ENCODE results near the gene PPARD.
"Not testable (repeated sequence)": the region's sequence is repeated elsewhere in the genome, so short reads cannot be mapped to it uniquely, and the experiment has no call there.

Gene PPARD

DNA sequence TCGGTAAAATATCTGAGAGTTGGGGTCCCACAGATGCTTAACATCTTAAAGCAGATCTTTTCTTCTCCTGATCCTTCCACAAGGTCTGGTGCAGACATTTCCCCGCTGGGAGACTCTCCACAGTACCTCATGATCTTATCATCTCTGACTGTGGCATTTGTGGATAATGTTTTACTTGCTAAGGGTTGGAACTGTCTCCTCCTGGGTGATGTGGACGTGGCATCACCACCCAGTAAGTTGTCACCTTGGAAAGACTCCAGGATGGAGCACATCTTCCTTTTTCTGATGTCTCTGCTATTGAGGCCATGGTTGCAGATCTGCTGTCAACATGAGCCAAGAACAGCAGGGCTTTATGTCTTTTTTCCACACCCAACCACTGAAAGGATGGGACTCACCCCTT, 67.8 kb downstream of the PPARD start:
- no peak for DNase-seq (ENCODE audit: low read depth)

GRCh38 chr6:35411066-35411465, 68.7 kb downstream of the PPARD start:
- DNase-seq (ENCODE audit: low read depth): no peak

DNA sequence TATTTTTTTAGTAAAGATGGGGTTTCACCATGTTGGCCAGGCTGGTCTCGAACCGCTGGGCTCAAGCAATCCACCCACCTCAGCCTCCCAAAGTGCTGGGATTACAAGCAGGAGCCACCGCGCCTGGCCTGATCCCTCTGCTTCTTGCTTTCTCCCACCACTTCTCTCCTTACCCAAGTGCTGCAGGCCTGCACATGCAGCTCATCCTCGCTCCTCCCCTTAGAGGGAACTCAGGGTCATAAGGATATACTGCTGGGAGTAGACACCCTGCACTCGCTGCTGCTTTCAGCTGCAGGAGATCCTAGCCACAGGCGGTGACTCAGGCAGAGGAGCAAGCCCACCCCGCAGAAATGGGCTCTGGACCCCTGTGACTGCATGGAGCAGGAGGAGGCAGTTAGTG, 69.7 kb downstream of the PPARD start:
- no peak for DNase-seq (ENCODE audit: low read depth)

DNA sequence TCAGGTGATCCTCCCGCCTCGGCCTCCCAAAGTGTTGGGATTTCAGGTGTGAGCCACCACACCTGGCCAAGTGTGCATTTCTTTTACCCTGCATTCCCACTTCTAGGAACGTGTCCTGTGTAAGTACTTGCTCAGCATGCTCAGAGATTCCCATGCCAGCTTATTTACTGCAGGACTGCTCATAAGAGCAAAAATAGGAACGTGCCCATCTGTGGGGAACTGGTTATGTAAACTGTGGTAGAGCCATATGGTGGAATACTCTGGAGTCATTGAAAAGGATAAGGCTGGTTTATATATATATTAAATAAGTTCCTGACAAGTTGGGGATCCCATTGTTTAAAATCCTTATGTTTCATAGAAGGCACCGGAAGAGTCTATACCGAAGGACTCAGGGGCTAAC, 71.6 kb downstream of the PPARD start:
- no peak for DNase-seq (ENCODE audit: low read depth)

DNA sequence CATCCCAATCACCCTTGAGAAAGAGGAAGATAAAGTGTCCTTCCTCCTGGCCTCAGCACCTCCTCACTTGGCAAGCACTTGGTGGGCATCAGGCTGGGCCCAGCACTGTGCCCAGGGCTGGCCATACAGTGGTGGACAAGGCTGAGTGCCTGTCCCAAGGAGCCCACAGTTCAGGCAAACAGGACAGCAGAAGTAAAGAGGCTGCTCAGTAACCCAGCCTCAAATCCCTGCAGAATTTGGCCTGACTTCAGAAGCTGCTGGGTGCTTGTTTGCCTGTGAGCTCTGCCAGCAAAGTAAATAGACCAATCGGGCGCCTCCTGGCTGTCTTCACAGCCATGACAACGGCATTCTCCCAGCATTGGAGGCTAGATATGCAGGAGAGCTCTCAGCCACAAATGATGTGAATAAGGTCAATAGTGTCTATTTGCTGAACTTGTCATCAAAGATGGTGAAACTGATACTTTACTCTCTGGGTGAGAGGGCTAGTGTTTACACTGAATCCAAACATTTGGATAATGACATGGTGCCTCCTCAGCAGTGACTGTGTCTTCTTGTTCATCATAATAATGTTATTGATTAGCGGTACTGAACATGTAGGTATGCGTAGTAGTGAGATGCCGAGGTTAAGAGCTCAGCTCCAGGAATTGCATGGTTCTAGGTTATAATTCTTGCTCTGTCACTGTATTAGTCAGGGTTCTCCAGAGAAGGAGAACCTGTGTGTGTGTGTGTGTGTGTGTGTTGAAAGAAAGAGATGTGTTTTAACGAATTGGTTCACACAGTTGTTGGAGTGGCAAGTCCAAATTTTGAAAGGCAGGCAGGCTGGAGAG, 72.9 kb downstream of the PPARD start:
- no peak for DNase-seq (ENCODE audit: low read depth)

- no peak for DNase-seq (ENCODE audit: low read depth)
Measured at GRCh38 chr6:35417979-35418661, 75.8 kb downstream of the PPARD start.

- no peak for DNase-seq (ENCODE audit: low read depth)
Measured at GRCh38 chr6:35419417-35419816, 77.1 kb downstream of the PPARD start.

DNA sequence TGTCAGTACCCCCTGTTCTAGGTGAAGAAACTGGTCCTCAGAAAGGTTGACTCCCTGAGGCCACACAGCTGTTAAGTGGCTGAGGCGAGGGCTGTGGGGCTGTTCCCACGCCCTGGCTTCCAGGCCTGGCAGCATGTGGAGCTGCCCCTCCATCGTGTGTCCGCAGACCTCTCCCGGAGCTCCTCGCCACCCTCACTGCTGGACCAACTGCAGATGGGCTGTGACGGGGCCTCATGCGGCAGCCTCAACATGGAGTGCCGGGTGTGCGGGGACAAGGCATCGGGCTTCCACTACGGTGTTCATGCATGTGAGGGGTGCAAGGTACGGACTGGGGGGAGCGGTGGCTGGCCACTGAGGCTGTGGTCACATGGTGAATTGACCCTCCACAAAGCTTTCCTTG, 77.6 kb downstream of the PPARD start:
- no peak for DNase-seq (ENCODE audit: low read depth)

DNA sequence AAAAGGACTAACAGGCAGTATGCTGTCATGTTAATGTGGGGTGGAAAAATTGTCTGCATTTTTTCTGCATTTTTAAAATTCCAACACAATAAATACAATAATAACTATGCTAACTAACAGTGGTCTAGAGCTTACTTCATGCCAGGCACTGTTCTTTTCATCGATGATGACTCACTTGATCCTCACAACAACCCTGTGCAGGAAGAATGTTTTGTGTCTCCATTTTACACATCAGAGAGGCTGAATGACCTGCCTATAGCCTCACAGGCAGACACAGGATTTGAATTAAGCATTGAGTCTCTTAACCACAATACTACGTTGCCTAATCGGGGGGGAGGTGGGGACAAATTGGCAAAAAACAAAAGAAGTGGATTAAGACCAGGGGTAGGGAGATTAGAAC, 82.9 kb downstream of the PPARD start:
- no peak for DNase-seq (ENCODE audit: low read depth)

DNA sequence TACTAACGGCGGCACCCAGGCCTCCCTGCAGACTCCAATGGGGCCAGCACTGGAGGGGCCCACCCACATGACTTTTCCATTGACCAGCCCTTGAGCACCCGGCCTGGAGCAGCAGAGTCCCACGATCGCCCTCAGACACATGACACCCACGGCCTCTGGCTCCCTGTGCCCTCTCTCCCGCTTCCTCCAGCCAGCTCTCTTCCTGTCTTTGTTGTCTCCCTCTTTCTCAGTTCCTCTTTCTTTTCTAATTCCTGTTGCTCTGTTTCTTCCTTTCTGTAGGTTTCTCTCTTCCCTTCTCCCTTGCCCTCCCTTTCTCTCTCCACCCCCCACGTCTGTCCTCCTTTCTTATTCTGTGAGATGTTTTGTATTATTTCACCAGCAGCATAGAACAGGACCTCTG, 83.7 kb downstream of the PPARD start:
- DNase-seq (ENCODE audit: low read depth): no peak

- DNase-seq (ENCODE audit: low read depth): no peak
Measured at GRCh38 chr6:35427435-35427834, 85.1 kb downstream of the PPARD start.

DNA sequence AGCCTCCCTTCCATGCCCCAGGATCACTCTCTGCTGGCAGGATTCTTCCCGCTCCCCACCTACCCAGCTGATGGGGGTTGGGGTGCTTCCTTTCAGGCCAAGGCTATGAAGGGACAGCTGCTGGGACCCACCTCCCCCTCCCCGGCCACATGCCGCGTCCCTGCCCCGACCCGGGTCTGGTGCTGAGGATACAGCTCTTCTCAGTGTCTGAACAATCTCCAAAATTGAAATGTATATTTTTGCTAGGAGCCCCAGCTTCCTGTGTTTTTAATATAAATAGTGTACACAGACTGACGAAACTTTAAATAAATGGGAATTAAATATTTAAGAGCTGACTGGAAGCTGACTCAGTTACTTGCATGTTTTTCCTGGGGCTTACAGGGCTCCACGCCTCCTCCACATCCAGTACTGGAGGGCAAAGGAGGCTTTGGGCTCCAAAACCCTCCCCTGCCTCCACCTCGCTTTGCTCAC, 85.5 kb downstream of the PPARD start:
- DNase-seq (ENCODE audit: low read depth): no peak

- no peak for DNase-seq (ENCODE audit: low read depth)
Measured at GRCh38 chr6:35428421-35429149, 86.2 kb downstream of the PPARD start.

DNA sequence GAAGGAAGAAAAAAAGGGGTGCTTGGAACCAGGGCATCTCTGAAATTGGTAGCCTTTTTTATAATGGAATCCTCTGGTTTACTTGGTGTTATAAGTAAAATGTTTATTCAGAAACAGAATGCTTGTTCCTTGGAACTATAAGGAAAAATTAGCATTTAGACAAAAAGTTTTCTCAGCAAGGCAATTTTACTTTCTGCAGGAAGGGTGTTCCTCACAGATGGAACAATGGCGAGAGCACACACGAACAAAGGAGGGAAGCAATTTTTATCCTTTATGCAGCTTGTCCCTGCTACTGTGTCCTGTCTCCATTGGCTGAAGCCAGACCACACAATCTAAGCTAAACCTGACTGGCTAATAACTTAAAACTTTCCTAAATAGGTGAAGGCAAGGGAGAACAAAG, 87.1 kb downstream of the PPARD start:
- DNase-seq (ENCODE audit: low read depth): no peak

DNA sequence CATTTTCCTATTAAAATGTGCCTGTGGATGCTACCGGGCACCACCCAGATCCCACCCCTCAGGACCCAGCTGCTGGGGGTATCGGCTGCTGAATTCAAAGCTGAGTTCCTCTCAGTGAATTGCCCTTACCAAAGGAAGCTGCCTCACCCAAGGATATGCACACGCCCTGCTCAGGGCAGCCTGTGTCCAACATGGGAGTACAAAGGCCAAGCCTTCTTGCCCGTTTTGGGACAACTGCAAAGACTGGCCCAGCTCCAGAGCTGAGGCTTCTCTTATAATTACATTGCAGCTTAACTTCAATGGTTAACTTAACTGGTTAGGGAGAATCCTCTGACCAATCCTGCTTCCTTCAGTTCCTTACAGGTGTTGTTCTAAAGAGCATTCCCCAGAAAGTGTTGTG, 89.9 kb downstream of the PPARD start:
- DNase-seq (ENCODE audit: low read depth): no peak

GRCh38 chr6:35432702-35433101, 90.3 kb downstream of the PPARD start:
- not testable (repeated sequence) for DNase-seq (ENCODE audit: low read depth)

- DNase-seq (ENCODE audit: low read depth): no peak
Measured at GRCh38 chr6:35435074-35435837, 92.9 kb downstream of the PPARD start.

GRCh38 chr6:35436071-35436857, 93.9 kb downstream of the PPARD start:
- DNase-seq (ENCODE audit: low read depth): no peak

DNA sequence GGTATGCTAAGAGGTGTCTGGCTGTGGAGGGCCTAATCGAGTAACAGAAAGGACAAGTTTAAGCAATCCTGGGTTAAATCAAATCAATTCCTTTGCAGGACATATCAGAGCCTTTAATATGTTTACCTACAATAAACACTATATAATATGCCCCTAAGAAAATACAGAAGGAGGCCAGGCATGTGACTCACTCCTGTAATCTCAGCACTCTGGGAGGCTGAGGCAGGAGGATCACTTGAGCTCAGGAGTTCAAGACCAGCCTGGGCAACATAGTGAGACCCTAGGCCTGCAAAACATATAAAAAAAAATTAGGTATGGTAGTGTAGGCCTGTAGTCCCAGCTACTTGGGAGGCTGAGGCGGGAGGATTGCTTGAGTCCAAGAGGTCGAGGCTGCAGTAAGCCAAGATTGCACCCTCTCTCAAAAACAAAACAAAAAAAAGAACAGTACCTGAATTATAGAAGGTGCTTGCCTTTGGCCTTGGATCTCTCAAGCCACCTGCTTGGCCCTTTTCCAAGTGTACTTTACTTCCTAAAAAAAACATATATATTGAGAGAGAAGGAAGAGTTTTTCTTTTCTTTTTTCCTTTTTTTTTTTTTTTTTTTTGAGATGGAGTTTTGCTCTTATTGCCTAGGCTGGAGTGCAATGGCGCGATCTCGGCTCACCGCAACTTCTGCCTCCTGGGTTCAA, 96.2 kb downstream of the PPARD start:
- DNase-seq (ENCODE audit: low read depth): not testable (repeated sequence)

- no peak for DNase-seq (ENCODE audit: low read depth)
Measured at GRCh38 chr6:35439308-35439707, 97.0 kb downstream of the PPARD start.

DNA sequence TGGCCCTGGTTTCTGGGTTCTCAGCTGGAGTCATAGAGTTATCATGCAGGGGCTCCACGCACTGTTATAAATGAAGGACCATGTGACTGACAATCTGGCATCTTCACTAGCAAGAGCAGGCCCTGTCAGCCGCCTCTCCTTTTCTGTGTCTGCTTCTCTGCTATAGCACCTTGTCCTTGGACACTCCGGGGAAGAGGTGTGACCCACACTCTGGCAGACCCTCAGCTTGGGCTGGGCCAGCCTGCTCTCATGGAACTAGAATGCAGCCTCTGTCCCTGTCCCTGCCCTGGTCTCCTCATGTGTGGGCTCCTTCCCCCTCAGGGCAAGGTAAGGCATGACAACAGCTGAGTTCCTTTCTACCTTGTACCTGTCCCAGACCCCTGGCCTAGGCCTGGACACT, 98.8 kb downstream of the PPARD start:
- DNase-seq (ENCODE audit: low read depth): no peak
